GM04504 (cell line): ENCODE data around the gene MRPL20.

Experiments used
- DNase-seq: peaks from one replicate; pipeline ENCODE4 v3.0.0-alpha.2; 2012; ENCODE audit warnings: low read depth

Gene MRPL20

GRCh38 chr1:1361233-1361981 lies 45.7 kb downstream of the MRPL20 start:
- DNase-seq: no peak

- DNase-seq: peak; percentile 94
These were observed 46.5 kb downstream of the MRPL20 start for GRCh38 chr1:1360506-1361169.

GRCh38 chr1:1359664-1360468 lies 47.2 kb downstream of the MRPL20 start:
- DNase-seq: no peak

GRCh38 chr1:1359308-1359663 lies 47.8 kb downstream of the MRPL20 start:
- no peak for DNase-seq

GRCh38 chr1:1358433-1359271 lies 48.4 kb downstream of the MRPL20 start, which contains the start of gene MXRA8:
TSS of gene MXRA8 (minus strand) at chr1:1358555. CDS start at chr1:1358504, 51 bp downstream.
- DNase-seq: peak; percentile 84

- DNase-seq: no peak
These were observed 49.1 kb downstream of the MRPL20 start for GRCh38 chr1:1357871-1358432.

GRCh38 chr1:1356796-1357401 lies 50.2 kb downstream of the MRPL20 start:
- no peak for DNase-seq

GRCh38 chr1:1356166-1356795 lies 50.8 kb downstream of the MRPL20 start:
- no peak for DNase-seq

GRCh38 chr1:1355416-1355815 lies 51.7 kb downstream of the MRPL20 start:
- DNase-seq: no peak

DNA sequence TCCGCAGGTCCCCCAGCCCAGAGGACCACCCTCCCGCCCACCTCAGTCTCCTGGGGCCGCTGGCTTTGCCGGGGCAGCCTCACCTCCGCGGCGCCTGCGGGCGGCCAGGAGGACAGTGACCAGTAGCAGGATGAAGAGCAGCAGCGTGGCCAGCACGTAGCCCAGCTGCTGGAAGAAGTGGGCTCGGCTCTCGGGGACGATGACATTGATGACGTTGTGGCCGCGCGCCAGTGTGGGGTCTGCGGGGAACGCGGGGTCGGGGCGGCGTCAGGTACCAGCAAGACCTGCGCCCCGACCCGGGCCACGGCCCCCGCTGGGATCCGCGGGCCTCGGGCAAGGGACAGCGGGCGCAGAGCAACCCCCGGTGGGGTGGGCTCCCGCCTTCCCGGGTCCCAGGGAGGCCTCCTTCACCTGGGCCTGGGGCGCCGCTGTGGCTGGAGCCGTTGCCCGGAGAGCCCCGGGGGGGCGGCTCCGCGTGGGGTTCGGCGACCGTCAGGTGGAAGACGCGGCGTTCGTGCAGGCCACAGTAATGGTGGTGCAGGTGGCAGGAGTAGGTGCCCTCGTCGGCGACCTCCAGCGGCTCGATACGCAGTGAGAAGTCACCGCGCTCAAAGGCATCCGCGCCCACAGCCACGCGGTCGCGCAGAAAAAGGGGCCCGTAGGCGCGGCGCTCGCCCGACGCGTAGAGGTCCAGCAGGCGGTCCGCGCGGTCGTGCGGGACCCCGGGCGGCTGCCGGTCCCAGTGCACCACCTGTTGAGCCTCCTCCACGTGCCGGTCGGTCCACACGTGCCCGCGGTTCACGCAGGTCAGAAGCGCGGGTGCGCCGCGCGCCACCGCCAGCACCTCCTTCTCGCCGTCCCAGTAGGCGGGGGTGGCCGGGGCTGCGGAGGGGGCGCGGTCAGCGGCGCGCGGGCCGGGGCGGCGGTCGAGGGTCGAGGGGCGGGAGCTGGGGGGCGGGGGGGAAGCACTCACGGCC lies 52.5 kb downstream of the MRPL20 start:
- DNase-seq: no peak

DNA sequence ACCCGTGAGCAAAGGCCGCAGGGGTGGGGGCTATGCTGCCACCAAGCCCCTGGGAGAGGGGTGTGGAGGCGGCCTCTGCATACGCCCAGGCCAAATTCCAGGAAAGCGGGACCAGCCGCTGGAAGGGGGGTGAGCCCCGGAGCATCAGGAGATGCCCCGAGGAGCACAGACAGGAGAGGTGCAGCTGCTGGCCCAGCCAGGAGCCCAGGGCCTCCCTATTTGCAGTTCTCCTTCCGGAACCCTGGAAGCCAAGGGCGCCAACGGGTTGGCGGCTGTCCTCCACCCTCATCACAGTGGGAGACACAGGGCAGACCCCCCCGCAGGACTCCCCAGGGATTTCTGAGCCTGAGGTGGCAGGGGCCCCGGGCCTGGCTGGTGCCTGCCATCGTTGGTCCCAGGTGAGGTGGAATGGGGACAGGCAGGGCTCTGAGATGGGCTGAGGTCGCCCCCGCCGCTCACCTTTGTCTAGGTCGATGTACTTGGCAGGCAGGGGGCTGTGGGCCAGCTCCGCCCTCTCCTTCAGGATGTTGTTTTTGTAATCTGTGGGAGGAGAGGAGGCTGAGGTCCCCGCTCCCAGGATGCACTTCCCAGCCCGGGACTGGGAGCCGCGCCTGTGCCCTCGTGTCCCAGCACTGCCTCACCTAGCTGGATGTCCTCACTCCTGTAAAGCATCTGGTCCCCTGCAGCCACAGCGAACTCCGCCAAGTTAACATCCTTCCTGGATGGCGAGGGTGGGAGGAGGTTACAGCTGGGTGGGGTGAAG lies 53.5 kb downstream of the MRPL20 start:
- no peak for DNase-seq

- DNase-seq: no peak
These were observed 54.2 kb downstream of the MRPL20 start for GRCh38 chr1:1352786-1353388.
